Loucy (cell line): ENCODE measurements around the gene ULBP1.
"Not testable (repeated sequence)": the region's sequence is repeated elsewhere in the genome, so short reads cannot be mapped to it uniquely, and the experiment has no call there.

Source experiments
- H2AFZ ChIP-seq: fragments of 200-600 bp; sonication (generic); 2 replicates; pipeline ENCODE4 v1.6.0; 2016; ENCODE audit warnings: antibody characterized with exemption, mild to moderate bottlenecking, low read length, moderate library complexity
- H3F3A ChIP-seq: fragments of 200-600 bp; 2 replicates; pipeline ENCODE4 v1.6.0; 2016; ENCODE audit warnings: antibody characterized with exemption, low read depth, mild to moderate bottlenecking
- H3K27me3 ChIP-seq: fragments of 200-600 bp; sonication (generic); 2 replicates; pipeline ENCODE4 v1.6.1; 2014; ENCODE audit warnings: low read length, mild to moderate bottlenecking; ENCODE audit not compliant: insufficient read depth, poor library complexity, severe bottlenecking
- H3K36me3 ChIP-seq: fragments of 200-600 bp; sonication (generic); 2 replicates; pipeline ENCODE4 v1.6.1; 2016; ENCODE audit warnings: low read length; ENCODE audit not compliant: insufficient read depth
- H3K4me1 ChIP-seq: fragments of 200-600 bp; sonication (generic); 2 replicates; pipeline ENCODE4 v1.5.1; 2014; ENCODE audit warnings: low read length, mild to moderate bottlenecking; ENCODE audit not compliant: insufficient read depth, poor library complexity, severe bottlenecking
- H3K4me2 ChIP-seq: fragments of 200-600 bp; sonication (generic); 2 replicates; pipeline ENCODE4 v1.6.0; 2014; ENCODE audit warnings: antibody characterized with exemption, low read length, low read depth, mild to moderate bottlenecking; ENCODE audit not compliant: poor library complexity, severe bottlenecking
- H3K4me3 ChIP-seq: fragments of 200-600 bp; sonication (generic); 2 replicates; pipeline ENCODE4 v1.5.1; 2014; ENCODE audit warnings: low read length, mild to moderate bottlenecking, mixed read lengths; ENCODE audit not compliant: poor library complexity, severe bottlenecking
- H3K79me2 ChIP-seq: fragments of 200-600 bp; sonication (generic); 2 replicates; pipeline ENCODE4 v1.6.1; 2014; ENCODE audit warnings: low read length; ENCODE audit not compliant: insufficient read depth
- H3K9ac ChIP-seq: fragments of 200-600 bp; sonication (generic); 2 replicates; pipeline ENCODE4 v1.6.0; 2014; ENCODE audit warnings: mild to moderate bottlenecking, low read depth, low read length, moderate library complexity; ENCODE audit not compliant: poor library complexity, severe bottlenecking
- H3K9me2 ChIP-seq: fragments of 200-600 bp; sonication (generic); replicated peaks from 2 replicates; pipeline ENCODE4 v1.6.1; 2016; ENCODE audit warnings: low read depth, low read length, mixed read lengths
- H3K9me3 ChIP-seq: fragments of 200-600 bp; sonication (generic); 2 replicates; pipeline ENCODE4 v1.6.1; 2014; ENCODE audit warnings: mild to moderate bottlenecking, antibody characterized with exemption, low read length, low read depth; ENCODE audit not compliant: insufficient read depth
- H4K20me1 ChIP-seq: fragments of 200-600 bp; sonication (generic); 2 replicates; pipeline ENCODE4 v1.6.0; 2014; ENCODE audit warnings: antibody characterized with exemption, low read length, mild to moderate bottlenecking; ENCODE audit not compliant: insufficient read depth, poor library complexity, severe bottlenecking
- CTCF ChIP-seq: fragments of 200-600 bp; sonication (generic); conservative IDR thresholded peaks from 2 replicates; pipeline ENCODE4 v1.5.1; 2014; ENCODE audit warnings: mild to moderate bottlenecking, antibody characterized with exemption, low read length
- EZH2phosphoT487 ChIP-seq: fragments of 200-600 bp; IDR thresholded peaks from 2 replicates; pipeline ENCODE4 v1.6.1; 2018; ENCODE audit warnings: antibody characterized with exemption, mild to moderate bottlenecking, moderate library complexity, borderline replicate concordance

The ULBP1 gene

GRCh38 chr6:149950423-149950822 is 13.3 kb upstream of the ULBP1 start:
- Histone ChIP-seq H3K4me2 (no peak overlapping the region), H4K20me1 (no peaks in the 10 kb centered on the region), H3K27me3 (no peaks in the 10 kb centered on the region), H3K4me1 (peaks cover 3% of the 10 kb centered on the region), H3K79me2 (no peaks in the 10 kb centered on the region), H2AFZ (no peak overlapping the region), H3K4me3 (no peak overlapping the region), H3K36me3 (no peaks in the 10 kb centered on the region), H3F3A (no peaks in the 10 kb centered on the region), H3K9me3 (no peaks in the 10 kb centered on the region), H3K9me2 (no peaks in the 10 kb centered on the region), H3K9ac (no peak overlapping the region)
- TF ChIP-seq CTCF (no peak), EZH2phosphoT487 (no peak)

GRCh38 chr6:149951096-149951495 is 12.6 kb upstream of the ULBP1 start:
- no peaks in the 10 kb centered on the region for H3F3A ChIP-seq
- H3K79me2 ChIP-seq, result no peaks in the 10 kb centered on the region
- H3K4me2 ChIP-seq, result no peak overlapping the region
- H3K36me3 ChIP-seq, result no peaks in the 10 kb centered on the region
- peaks cover 3% of the 10 kb centered on the region for H3K4me1 ChIP-seq
- H3K27me3 ChIP-seq, result no peaks in the 10 kb centered on the region
- H2AFZ ChIP-seq, result no peak overlapping the region
- TF ChIP-seq EZH2phosphoT487 (no peak), CTCF (no peak)
- no peaks in the 10 kb centered on the region for H4K20me1 ChIP-seq
- H3K4me3 ChIP-seq, result no peak overlapping the region
- H3K9ac ChIP-seq, result no peak overlapping the region
- H3K9me3 ChIP-seq, result no peaks in the 10 kb centered on the region
- no peaks in the 10 kb centered on the region for H3K9me2 ChIP-seq

GRCh38 chr6:149951626-149952025 is 12.1 kb upstream of the ULBP1 start:
- no peaks in the 10 kb centered on the region for H3K9me3 ChIP-seq
- no peak for TF ChIP-seq EZH2phosphoT487
- no peak for TF ChIP-seq CTCF
- H4K20me1 ChIP-seq, result no peaks in the 10 kb centered on the region
- no peaks in the 10 kb centered on the region for H3F3A ChIP-seq
- H3K79me2 ChIP-seq, result no peaks in the 10 kb centered on the region
- no peak overlapping the region for H3K4me2 ChIP-seq
- H3K9me2 ChIP-seq, result no peaks in the 10 kb centered on the region
- H3K9ac ChIP-seq, result no peak overlapping the region
- no peak overlapping the region for H3K4me3 ChIP-seq
- no peak overlapping the region for H2AFZ ChIP-seq
- H3K36me3 ChIP-seq, result no peaks in the 10 kb centered on the region
- no peaks in the 10 kb centered on the region for H3K27me3 ChIP-seq
- H3K4me1 ChIP-seq, result peaks cover 3% of the 10 kb centered on the region

GRCh38 chr6:149953390-149953789 is 10.4 kb upstream of the ULBP1 start:
- H3K4me1 ChIP-seq, H3F3A ChIP-seq, H3K79me2 ChIP-seq, H3K9me2 ChIP-seq, H4K20me1 ChIP-seq, H3K4me3 ChIP-seq, H3K27me3 ChIP-seq, H3K9ac ChIP-seq, H3K4me2 ChIP-seq, H3K36me3 ChIP-seq, H3K9me3 ChIP-seq, H2AFZ ChIP-seq: not testable (repeated sequence)

- not testable (repeated sequence) for H3K4me3 ChIP-seq, H3K9ac ChIP-seq, H3K27me3 ChIP-seq
Measured at GRCh38 chr6:149953934-149954327, 9.8 kb upstream of the ULBP1 start.

More at GRCh38 chr6:149953934-149954327, 9.8 kb upstream of the ULBP1 start:
- not testable (repeated sequence) for H3F3A ChIP-seq, H4K20me1 ChIP-seq, H3K79me2 ChIP-seq, H3K4me1 ChIP-seq, H3K9me2 ChIP-seq, H2AFZ ChIP-seq, H3K9me3 ChIP-seq, H3K36me3 ChIP-seq, H3K4me2 ChIP-seq
